Measurements from ENCODE around the gene CFAP100.

The CFAP100 gene

GRCh38 chr3:126424039-126424717 lies 29.5 kb downstream of the CFAP100 start:
- ATAC-seq: no peak

DNA sequence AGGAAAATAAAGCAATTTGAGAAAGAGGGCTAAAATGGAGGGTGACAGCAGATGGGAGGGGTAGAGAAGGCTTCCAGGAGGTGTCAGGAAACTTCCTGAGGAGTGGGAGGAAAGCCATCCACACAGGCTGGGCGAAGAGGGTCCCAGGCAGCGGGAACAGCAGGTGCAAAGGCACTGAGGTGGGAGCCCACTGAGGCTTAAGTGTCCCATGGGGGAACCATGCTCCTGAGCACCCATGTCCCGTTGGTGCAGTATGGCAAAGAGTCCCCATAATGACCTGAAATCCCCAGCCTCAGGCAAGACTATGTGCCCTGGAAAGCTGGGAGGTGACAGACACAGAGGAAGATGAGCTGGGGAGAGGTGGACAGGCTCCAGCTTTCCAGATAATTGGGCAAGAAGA lies 30.0 kb downstream of the CFAP100 start:
- no peak for ATAC-seq

DNA sequence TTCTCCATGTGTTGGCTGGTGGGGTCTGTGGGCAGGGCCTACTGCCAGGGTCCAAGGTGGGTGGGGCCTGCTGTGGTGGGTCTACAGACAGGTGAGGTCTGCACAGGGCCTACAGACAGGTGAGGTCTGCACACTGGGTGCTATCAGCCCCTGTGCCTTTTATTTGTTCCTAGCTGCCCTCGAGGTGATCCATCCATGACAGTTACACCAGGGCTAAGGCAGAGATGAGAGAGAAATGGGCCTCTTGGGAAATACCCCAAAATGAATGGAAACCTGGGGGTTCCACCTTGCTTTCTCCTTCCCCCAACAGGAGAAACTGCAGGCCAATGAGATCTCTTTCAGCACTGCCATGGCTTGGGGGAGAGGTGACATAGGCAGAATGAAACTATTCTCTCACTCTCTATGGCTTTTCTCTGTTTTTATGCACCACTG lies 36.4 kb downstream of the CFAP100 start:
- ATAC-seq: no peak

DNA sequence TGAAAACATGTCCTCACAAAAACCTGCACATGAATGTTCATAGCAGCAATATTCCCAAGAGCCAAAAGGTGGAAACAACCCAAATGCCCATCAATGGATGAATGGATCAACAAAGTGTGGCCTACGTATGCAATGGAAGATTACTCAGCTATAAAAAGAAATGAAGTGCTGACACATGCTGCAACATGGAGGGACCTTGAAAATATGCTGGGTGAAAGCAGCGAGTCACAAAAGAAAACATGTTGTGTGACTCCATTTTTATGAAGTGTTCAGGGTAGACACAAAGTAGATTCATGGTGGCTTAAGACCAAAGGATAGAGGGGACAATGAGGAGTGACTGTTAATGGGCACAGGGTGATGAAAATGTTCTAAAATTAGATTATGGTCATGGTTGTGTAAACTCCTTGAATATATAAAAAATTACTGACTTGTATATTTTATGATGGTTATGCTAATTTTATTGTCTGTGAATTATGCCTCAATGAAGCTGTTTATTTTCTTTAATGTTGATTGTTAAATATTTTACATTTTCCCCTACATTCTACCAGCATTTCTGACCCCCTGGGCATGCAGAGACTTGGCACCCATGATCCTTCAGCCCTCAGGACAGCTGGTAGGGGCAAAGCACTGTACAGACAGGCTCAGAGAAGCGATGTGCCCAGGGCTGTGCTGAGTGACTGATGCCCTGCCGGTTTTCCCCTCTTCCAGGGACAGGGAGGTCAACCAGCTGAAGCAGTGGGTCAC lies 37.8 kb downstream of the CFAP100 start:
- ATAC-seq: no peak

- ATAC-seq: no peak
Observed at GRCh38 chr3:126433105-126433430, 38.4 kb downstream of the CFAP100 start.

DNA sequence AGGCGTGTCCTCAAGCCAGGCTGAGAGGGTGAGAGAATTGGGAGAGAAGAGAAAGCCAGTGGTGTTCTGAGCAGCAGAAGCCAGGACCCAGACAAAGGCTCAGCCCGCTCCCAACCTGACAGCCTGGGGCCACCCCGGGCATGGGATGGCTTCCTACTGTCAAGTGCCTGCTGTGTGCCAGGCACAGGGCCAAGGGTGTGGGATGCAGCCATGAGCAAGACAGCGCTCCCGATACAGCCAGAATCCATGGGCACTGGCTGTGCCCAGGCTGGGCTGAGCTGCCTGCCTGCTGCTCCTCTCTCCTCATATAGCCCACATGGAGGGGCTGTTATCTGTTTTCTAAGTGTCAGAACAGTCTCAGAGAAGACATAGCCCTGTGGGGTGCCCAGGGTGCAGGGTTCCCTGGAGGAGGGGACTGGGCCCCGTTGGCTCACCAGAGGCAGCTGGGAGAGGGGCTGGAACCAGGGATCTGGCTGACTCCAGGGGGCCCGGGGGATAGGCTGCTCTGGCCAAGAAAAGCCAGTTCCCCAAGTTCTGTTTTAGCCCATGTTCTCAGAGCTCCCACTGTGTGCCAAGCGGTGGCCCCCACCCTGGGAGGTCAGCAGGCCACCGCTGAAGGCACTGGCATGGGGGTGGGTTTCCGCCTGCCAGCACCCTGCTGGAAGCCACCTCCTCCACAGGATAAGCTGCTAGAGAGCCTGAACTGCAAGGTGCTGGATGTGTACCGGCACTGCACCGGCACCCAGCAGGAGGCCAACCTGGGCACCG lies 39.0 kb downstream of the CFAP100 start:
- no peak for ATAC-seq

- no peak for ATAC-seq
Observed at GRCh38 chr3:126434264-126434590, 39.5 kb downstream of the CFAP100 start.

DNA sequence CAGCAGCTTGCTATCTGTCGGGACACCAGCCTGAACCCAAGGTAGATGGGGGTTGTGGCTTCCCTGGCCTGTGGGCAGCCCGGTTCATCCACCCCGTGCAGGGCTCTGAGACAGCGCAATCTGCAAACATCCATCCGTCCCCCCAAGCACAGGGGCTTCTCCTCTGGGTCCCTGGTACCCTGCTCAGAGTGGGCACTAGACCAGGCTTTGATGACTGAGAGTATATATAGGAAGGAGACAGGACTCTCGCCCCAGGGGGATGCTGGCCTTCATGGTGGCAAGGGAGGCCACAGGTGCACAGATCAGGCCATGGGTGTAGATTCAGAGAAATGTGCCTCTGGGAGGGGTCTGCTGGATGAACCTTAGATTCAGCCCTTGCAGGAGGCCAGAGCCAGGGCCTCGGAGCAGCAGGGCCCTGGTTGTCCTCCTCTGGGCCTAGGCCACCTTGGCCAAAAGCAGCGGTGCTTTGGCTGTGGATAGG lies 40.3 kb downstream of the CFAP100 start:
- ATAC-seq: no peak

DNA sequence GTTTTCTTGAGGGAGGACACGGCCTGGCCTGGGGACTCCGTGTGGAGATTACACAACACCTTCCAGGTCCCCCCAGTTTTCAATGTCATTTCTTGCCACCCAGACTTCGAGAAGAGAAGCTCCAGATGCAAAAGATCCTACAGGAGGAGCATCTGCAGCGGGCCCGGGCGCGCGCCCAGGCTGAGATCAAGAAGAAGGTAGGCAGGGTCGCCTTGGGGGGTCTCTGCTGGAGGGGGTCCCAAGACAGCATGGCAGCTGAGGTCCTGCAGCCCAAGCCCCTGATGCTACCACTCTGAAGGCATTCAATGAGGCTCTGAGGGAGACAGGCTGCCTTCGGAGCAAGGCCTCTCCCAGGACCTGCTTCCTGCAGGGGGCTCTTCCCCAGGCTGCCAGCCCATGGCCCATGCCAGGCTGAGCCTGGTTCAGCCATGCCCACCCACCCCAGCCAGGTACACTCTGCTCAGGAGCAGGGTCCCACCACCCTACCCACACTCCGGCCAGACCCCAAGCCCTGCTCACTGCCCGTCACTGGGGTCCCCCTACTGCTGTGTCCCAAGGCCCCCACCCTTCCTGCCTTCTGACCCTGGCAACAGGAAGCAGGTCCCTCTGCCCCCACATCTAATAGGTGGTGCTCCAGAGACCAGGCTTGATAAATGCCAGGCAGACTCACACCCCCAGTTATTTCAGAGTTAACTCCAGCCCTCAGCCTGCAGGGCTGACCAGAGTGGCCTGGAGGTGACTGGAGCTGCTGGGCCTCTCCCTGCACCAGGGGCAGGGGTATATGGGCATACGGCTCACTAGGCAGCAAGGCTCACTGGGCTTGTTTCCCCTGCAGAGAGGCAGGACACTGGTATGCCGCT lies 41.0 kb downstream of the CFAP100 start:
- no peak for ATAC-seq

DNA sequence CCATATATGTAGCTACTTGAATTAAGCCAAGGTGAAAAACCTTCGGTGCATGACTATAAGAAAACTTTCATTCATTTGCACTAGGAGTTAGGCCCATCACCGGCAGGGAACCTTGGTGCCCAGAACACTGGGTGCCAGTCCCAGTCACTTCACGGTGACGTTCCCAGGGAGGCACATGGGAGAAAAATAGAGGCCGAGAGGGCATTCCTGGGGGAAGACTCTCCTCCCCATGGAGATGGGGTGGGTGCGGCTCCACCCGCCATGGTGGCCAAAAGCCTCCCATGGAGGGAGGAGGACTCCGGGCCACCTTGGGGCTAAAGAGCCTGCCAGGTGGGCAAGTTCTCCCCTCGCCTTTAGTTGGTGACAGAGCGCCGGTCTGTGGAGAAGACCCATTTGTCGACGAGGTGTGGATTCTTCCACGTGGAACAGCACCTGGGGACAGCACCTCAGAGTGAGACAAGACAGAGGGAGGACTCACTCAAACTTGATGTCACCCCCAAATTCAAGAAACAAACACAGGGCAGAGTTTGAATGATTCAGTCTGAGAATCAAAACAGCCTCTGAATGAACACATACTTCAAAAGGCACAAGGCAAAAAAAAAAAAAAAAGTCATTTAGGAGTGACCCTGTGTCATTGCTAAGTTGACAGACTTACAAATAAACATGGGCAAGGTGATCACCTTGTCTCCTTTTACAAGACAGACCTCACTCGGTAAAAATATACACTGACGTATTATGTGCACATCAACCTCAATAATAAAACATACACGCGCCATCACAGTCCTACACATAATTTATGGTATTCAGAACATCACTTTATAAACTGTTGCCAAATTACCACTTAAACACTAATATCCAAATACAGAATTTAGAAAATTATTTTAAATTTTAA lies 42.4 kb downstream of the CFAP100 start:
- no peak for ATAC-seq

DNA sequence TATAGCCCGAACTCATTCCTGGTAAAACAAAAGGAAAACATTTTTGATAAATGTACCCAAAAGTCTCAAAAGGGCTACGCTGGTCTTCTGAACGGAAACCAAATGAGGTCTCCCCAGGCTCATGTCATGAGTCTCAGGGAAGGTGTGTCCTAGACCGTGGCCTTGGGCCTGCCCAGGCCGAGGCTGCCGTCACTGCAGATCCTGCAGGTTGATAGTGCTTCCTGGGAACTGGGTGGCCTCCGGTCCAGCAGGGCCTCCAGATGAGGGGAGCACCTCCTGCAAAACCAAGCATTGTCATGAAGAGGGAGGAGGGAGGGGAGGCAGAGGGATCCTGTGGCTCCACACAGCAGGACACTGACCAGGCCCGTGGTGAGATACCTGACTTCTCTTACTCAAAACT lies 43.5 kb downstream of the CFAP100 start:
- no peak for ATAC-seq

DNA sequence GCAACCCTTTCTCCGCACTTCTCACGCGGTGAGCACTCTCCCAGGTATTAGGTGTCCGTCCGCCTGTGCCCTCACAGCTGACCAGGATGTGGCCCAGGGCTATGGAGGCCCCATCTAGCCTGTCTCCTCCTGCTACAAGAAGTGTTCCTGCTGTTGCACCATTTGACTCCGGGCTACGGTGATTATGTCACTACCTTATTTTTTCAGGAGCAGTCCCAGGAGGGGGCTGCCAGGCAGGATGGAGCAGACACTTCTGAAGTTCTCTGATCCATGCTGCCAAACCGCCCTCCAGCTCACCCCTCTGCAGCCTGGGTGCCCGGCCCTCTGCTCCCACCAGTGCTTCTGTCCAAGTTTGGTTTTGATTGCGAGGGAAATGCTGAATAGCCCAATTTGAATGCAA lies 44.0 kb downstream of the CFAP100 start:
- ATAC-seq: no peak

GRCh38 chr3:126439346-126439967 lies 44.7 kb downstream of the CFAP100 start:
- no peak for ATAC-seq

GRCh38 chr3:126439968-126440708 lies 45.4 kb downstream of the CFAP100 start:
- no peak for ATAC-seq

GRCh38 chr3:126440709-126440995 lies 45.9 kb downstream of the CFAP100 start:
- ATAC-seq: no peak

GRCh38 chr3:126441256-126441880 lies 46.7 kb downstream of the CFAP100 start:
- no peak for ATAC-seq

DNA sequence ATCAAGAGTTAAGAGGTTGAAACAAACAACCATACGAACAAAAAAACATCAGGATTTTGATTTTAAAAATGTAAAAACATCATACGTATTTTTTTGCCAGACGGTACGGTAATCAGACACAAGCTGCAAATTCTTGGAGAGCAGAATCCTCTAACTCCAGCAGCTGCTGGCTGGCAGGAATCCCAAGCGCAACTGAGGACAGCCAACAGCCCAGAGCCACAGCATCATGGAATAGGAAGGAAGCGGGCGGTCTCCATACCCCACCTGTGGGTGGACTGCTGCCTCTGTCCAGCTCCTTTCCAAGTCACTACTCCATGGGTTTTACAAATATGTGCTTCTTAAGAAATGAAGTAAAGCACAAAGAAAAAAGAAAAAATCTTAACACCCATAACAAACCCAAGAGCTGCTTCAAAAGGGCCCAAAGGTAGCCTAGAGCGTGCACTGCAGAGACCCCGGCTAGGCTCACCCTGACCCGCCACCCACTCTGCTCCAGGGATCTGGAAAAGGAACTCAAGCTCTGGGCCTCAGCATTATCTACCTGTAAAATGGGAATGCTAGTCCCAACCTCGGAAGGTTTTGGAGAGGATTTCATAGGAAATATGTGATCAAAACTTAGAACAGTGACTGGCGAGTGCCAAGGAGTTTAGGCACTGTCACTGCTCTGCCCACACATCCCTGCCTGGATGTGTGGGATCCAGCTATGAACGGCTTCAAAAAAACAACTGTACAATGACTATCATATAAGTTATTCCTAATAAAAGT lies 47.6 kb downstream of the CFAP100 start:
- ATAC-seq: no peak

DNA sequence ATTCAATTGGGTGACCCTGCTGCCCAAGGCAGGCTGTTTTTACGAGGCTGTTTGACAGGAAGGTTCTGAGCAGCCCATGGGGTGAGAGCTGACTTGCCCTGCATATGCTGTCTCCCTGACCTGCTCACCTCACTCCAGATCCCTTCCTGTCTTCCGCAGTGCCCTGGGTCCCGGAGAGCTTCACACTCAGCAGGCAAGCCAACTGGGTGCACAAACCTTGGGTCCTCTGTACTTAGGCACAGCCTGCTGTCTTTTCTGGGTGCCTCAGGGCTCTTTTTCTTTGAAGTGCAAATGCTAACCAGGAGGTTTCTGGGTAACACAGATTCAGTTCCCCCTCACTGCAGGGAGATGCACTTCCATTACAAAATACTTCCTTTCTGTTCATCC lies 48.1 kb downstream of the CFAP100 start:
- ATAC-seq: no peak

DNA sequence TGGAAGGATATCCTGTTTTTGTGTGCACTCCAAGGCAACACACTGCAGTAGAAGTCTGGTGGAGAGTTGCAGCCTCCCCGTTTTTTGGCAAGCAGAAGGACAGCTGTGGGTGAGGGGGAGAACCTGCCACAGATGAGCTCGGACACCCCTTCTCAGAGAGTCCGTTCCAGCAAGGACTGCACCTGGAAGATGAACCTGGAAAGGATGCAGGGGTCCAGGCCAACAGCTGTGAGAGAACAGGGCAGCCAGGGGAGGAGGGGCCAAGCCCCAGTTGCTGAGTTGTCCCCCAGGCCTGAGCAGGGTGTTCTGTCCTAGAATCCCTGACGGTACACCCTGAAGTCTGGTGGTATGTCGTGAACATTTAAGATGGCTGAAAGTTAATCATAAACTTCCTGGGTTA lies 50.8 kb downstream of the CFAP100 start:
- ATAC-seq: no peak

DNA sequence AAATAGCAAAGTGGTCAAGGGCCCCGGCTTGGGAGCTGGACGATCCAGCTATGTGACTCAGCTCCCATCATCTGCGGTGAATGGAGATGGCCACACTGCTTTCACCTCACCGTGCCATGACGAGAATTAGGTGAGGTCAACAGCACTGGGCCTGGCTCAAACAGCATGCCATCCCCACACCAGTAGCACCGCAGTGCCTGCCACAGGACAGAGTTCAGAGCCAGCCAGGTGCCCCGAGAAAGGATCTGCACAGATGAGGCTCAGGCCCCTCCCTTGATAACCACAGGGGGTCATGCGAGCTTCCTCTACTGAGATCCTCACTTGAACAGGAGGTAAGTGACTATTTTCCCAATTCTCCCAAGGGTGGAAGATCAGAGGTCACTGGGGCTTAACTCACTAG lies 51.6 kb downstream of the CFAP100 start:
- ATAC-seq: no peak

Measured in activated CD4-positive, CD25-positive, alpha-beta regulatory T cell treated with anti-CD3 and anti-CD28 coated beads, Interleukin-2, amount 50 U/mL, for 24 hours (primary cell).